ENCODE data around the gene ASH1L. TPM values are rescaled to one million over a fixed set of nuclear protein-coding genes. Genes with fewer than 3 reads are reported as not detected.
"Not testable (repeated sequence)": the region's sequence is repeated elsewhere in the genome, so short reads cannot be mapped to it uniquely, and the experiment has no call there.

ASH1L gene
- total RNA-seq, 2 donors from 2014 or later, result 54.3 to 85.5 TPM

DNA sequence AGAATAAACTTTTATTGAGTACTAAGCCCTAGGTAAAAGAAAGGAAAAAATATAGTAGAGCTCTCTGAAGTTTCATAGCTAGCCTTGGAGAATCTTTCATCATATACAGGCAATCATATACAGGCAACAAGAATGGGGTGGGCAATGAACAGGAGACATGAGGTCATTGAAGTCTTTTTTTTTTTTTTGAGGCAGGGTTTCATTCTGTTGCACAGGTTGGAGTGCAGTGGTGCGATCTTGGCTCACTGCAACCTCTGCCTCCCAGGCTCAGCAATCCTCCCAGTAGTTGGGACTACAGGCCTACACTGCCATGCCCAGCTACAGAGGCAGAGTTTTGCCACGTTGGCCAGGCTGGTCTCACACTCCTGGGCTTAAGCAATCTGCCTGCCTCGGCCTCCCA is 219.8 kb downstream of the ASH1L start:
- H3K36me3 Mint-ChIP-seq, result peaks cover 44% of the 10 kb centered on the region
- no peaks in the 10 kb centered on the region for H3K27me3 Mint-ChIP-seq
- no peak overlapping the region for H3K4me3 Mint-ChIP-seq
- H3K9me3 Mint-ChIP-seq, result no peaks in the 10 kb centered on the region
- no peak for DNase-seq (ENCODE audit: low spot score)
- no peaks in the 10 kb centered on the region for H3K4me1 Mint-ChIP-seq (ENCODE audit: low read depth in 2 of 2)
- ATAC-seq, result no peak
- H3K27ac Mint-ChIP-seq, result no peak overlapping the region

DNA sequence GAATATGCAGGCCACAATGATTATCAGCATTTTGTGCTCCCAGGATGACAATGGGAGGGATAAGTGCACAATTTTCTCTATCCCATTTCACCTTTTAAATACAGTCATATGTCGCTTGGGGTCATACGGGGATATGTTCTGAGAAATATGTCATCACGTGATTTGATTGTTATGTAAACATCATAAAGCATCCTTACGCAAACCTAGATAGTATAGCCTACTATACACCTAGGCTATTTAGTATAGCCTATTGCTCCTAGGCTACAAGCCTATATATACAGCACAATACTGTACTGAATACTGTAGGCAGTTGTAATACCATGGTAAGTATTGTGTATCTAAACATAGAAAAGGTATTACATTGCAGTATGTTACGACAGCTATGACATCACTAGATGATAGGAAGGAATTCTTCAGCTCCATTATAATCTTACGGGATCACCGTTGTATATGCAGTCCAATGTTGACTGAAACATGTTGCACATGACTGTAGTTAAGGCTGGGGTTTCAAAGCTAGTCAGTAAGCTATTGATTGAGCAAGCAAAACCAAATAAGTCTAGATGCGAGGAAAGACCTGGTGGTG is 223.0 kb downstream of the ASH1L start:
- peak overlapping the region in 1 of 2 donors; percentile 8 for H3K27ac Mint-ChIP-seq
- peaks cover 31% of the 10 kb centered on the region for H3K36me3 Mint-ChIP-seq
- H3K27me3 Mint-ChIP-seq, result no peaks in the 10 kb centered on the region
- no peaks in the 10 kb centered on the region for H3K9me3 Mint-ChIP-seq
- ATAC-seq (no peak), DNase-seq (ENCODE audit: low spot score) (no peak)
- no peaks in the 10 kb centered on the region for H3K4me1 Mint-ChIP-seq (ENCODE audit: low read depth in 2 of 2)
- H3K4me3 Mint-ChIP-seq, result no peak overlapping the region

DNA sequence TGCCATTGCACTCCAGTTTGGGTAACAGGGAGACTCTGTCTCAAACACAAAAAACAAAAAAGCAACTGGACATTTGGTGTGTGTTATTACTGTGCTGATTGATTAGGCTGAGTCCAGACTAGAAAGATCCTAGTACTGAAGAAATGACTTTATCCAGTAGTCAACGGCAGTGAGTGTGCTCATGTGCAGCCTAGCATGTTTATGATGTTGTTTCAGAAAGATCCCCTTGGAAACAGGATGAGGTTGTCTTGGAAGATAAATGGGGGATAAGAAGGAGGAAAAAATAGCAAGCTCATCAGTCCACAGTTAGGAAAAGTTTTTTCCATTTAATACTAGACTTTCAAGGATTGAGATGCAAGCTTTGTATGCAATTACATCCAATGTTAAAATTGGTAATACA is 227.6 kb downstream of the ASH1L start:
- H3K4me3 Mint-ChIP-seq, result no peak overlapping the region
- H3K9me3 Mint-ChIP-seq, result no peaks in the 10 kb centered on the region

DNA sequence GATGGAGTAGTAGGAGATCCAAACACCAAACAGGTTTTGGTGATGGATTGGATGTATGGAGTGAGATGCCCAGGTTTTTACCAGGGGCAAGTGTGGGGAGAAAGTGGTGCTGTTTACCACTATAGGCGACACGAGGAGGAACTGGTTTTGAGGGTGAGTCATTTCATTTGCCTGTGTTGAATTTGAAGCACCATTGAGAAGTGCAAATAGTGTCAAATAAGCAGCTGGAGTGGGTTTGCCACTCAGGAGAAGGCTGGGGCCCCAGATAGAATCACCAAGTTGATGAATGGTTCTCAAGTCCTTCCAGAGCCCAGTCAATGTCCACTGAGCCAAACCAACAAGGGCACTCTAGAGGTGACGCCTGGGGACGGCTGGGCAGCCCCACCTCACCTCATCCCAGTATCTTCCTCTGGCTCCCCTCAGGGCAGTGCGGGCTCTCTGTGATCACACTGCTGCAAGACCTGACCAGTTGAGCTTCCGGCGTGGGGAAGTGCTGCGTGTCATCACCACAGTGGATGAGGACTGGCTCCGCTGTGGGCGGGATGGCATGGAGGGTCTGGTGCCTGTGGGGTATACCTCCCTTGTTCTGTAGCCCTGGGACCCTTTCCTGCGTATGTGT is 232.5 kb downstream of the ASH1L start:
- H3K9me3 Mint-ChIP-seq, result no peaks in the 10 kb centered on the region
- no peak overlapping the region for H3K4me3 Mint-ChIP-seq
- ATAC-seq (no peak), DNase-seq (ENCODE audit: low spot score) (no peak)
- H3K36me3 Mint-ChIP-seq, result peaks cover 7% of the 10 kb centered on the region
- peaks cover 14 to 15% of the 10 kb centered on the region in 2 donors for H3K4me1 Mint-ChIP-seq (ENCODE audit: low read depth in 2 of 2)
- no peaks in the 10 kb centered on the region for H3K27me3 Mint-ChIP-seq
- peak overlapping the region in 1 of 2 donors; percentile 9 for H3K27ac Mint-ChIP-seq

More for the DNA sequence above, 227.6 kb downstream of the ASH1L start:
- no peak for ATAC-seq
- no peak for DNase-seq (ENCODE audit: low spot score)
- no peak overlapping the region for H3K27ac Mint-ChIP-seq
- H3K27me3 Mint-ChIP-seq, result no peaks in the 10 kb centered on the region
- peaks cover 7 to 8% of the 10 kb centered on the region in 2 donors for H3K4me1 Mint-ChIP-seq (ENCODE audit: low read depth in 2 of 2)
- H3K36me3 Mint-ChIP-seq, result peaks cover 29% of the 10 kb centered on the region

DNA sequence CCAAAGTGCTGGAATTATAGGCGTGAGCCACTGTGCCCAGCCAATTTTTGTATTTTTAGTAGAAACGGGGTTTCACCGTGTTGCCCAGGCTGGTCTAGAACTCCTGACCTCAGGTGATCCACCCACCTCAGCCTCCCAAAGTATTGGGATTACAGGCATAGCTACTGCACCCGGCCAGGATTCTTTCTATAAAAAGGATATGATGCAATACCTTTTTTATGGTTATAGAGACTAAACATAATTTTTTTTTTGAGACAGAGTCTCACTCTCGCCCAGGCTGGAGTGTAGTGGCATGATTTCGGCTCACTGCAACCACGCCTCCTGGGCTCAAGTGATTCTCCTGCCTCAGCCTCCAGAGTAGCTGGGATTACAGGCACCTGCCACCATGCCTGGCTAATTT is 233.7 kb downstream of the ASH1L start:
- ATAC-seq; H3K27me3 Mint-ChIP-seq; H3K36me3 Mint-ChIP-seq; H3K9me3 Mint-ChIP-seq; H3K4me3 Mint-ChIP-seq; H3K27ac Mint-ChIP-seq; DNase-seq (ENCODE audit: low spot score): not testable (repeated sequence)
- H3K4me1 Mint-ChIP-seq (ENCODE audit: low read depth in 2 of 2), result peaks cover 14 to 15% of the 10 kb centered on the region in 2 donors

DNA sequence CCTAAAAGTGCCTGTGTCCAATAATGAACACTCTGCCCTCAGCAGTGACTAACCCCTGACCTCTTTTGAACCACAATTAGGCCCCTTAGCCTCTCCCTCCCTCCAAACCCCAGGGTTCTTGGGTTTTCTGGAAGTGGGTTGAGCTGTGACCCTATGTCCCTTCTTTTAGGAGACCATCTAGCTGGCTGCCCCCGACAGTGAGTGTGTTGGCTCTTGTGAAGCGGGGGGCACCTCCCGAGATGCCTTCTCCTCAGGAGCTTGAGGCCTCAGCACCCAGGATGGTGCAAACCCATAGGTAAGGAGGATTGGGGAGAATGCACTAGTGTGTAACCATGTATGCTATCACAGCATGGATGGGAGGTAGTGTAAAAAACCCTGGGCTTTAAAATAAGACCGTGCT is 234.6 kb downstream of the ASH1L start:
- Mint-ChIP-seq H3K27me3 (no peaks in the 10 kb centered on the region), H3K36me3 (peaks cover 7% of the 10 kb centered on the region), H3K9me3 (no peaks in the 10 kb centered on the region), H3K4me3 (no peak overlapping the region), H3K27ac (no peak overlapping the region), H3K4me1 (ENCODE audit: low read depth in 2 of 2) (peaks cover 12 to 15% of the 10 kb centered on the region in 2 donors)
- no peak for ATAC-seq
- DNase-seq (ENCODE audit: low spot score), result no peak

DNA sequence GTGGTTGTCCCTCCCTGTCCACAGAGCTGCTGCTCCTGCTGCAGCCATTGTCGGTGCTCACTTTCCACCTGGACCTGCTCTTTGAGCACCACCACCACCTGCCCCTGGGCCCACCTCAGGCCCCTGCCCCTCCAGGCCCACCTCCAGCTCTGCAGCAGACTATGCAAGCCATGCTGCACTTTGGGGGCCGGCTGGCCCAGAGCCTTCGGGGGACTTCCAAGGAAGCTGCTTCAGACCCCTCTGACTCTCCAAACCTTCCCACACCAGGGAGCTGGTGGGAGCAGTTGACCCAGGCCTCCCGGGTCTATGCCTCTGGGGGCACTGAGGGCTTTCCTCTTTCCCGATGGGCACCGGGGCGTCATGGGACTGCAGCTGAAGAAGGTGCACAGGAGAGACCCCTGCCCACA is 236.0 kb downstream of the ASH1L start:
- ATAC-seq, result no peak
- H3K36me3 Mint-ChIP-seq, result peaks cover 7% of the 10 kb centered on the region
- peaks cover 19% of the 10 kb centered on the region in 2 donors for H3K4me1 Mint-ChIP-seq (ENCODE audit: low read depth in 2 of 2)
- DNase-seq (ENCODE audit: low spot score), result no peak
- H3K27ac Mint-ChIP-seq, result peak overlapping the region in 1 of 2 donors; percentile 32
- no peaks in the 10 kb centered on the region for H3K27me3 Mint-ChIP-seq
- H3K9me3 Mint-ChIP-seq, result no peaks in the 10 kb centered on the region
- H3K4me3 Mint-ChIP-seq, result no peak overlapping the region

DNA sequence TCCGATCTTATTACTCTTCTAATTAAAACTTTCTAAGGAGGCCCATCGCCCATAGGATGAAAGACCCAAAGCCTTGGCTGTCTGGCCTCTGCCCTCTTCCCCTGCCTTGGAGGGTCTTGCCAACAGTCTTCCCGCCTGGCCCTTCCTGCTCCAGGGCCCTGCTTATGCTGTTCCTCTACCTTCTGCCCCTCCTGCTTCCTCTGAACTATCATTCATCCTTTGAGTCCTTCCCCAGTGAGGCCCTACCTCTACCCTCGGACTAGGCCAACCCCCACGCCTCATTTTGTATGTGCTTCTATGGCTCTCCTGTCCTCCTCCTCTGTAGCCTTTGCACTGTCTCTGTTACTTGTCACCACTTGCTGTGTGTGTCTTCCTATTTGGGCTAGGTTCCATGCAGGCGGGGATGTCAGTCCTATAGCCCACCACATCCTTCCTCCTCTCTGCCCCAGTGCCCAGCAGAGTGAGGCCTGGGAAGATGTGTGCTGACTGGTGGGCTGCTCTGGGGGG is 236.5 kb downstream of the ASH1L start:
- DNase-seq (ENCODE audit: low spot score), result no peak
- no peak for ATAC-seq
- Mint-ChIP-seq H3K27ac (peak overlapping the region; percentile 18 to 32), H3K27me3 (no peaks in the 10 kb centered on the region), H3K4me3 (peak overlapping the region; percentile 92), H3K9me3 (no peaks in the 10 kb centered on the region), H3K4me1 (ENCODE audit: low read depth in 2 of 2) (peaks cover 18 to 19% of the 10 kb centered on the region in 2 donors), H3K36me3 (peaks cover 7% of the 10 kb centered on the region)

DNA sequence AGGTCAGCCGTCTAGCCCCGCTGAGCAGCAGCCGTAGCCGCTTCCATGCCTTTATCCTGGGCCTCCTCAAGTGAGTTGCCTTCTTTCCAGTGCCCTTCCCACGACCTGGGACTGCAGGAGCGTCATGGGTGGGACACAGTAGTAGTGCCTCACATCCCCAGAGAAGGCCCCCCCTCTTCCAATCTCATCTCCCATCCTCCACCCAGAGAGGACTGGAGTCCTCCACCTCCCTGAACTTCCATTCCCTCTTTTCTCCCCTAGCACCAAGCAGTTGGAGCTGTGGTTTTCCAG is 237.1 kb downstream of the ASH1L start:
- peaks cover 17 to 18% of the 10 kb centered on the region in 2 donors for H3K4me1 Mint-ChIP-seq (ENCODE audit: low read depth in 2 of 2)
- H3K9me3 Mint-ChIP-seq, result no peaks in the 10 kb centered on the region
- ATAC-seq (no peak), DNase-seq (ENCODE audit: low spot score) (no peak)
- H3K36me3 Mint-ChIP-seq, result peaks cover 2% of the 10 kb centered on the region
- H3K4me3 Mint-ChIP-seq, result peak overlapping the region; percentile 92
- H3K27ac Mint-ChIP-seq, result peak overlapping the region; percentile 18 to 32
- H3K27me3 Mint-ChIP-seq, result no peaks in the 10 kb centered on the region

DNA sequence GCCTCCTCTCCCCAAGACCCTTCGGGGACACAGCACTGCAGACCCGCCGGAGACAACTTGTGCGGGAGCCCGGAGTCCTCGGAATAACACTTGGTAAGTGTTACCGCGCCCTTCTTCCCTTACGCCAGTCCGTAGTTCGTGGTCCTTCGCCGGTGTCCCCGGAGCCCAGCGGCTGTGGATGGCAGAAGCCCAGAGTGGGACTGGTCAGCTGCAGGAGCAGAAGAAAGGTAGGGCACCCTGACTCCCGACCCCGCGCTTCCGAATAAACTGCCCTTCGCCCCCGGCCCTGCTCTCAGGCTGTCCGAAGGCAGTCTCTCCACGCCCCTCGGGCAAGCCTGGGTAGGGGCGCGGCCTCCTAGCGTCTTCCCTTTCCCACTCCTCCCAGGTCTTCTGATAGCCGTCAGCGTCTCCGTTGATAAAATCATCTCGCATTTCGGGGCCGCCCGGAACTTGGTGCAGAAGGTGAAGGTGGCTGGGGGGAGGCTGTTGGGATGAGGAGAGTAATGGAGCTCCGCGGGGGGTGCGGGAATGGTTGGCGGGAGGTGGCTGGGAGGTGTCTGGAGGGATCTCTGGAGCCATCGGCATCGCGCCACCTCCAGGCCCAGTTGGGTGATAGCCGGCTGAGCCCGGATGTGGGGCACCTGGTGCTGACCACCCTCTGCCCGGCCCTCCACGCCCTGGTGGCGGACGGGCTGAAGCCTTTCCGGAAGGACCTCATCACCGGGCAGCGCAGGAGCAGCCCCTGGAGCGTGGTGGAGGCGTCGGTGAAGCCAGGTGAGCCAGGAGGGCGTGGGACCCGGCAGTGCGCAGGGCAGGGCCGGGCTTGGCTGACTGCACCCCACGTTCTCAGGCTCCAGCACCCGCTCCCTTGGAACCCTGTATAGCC is 237.6 kb downstream of the ASH1L start:
- Mint-ChIP-seq H3K27ac (peak overlapping the region; percentile 18 to 44), H3K36me3 (peaks cover 3% of the 10 kb centered on the region), H3K4me3 (peak overlapping the region; percentile 92), H3K27me3 (no peaks in the 10 kb centered on the region), H3K9me3 (no peaks in the 10 kb centered on the region), H3K4me1 (ENCODE audit: low read depth in 2 of 2) (peaks cover 22 to 24% of the 10 kb centered on the region in 2 donors)
- DNase-seq (ENCODE audit: low spot score) (peak; percentile 62), ATAC-seq (no peak)

DNA sequence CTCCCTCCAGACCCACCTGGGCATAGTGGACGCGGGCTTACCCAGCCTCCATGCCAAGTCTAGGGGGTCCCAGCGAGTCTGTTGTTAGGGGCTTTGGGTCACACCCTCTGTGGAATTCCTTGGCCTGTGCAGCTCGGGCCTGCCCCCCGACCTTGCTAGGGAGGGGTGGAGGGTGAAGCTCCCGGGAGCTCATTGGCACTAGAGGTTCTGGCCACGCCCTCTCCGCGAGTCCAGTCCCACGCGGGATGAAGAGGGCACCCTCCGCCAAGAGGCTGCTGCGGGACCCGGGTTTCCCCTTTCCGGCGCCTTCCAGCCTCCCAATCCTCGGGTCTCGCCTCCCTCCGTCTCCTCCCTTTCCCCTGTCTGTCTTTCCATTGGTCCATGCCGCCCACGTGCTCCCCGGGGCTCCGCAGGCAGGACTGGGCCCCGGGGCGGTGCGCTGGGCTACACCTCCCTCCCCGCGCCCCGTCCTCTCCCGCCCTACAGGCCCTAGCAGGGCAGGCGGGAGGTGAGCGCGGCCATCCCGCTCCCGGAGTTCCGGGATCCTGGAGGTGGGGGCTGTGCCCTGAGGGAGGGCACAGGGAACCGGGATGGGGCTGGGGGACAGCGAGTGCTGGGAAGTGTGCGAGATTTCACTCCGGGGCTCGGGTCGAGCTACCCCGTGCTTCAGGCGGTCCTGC is 238.4 kb downstream of the ASH1L start:
- DNase-seq (ENCODE audit: low spot score), result peak; percentile 95
- Mint-ChIP-seq H3K9me3 (no peaks in the 10 kb centered on the region), H3K27ac (peak overlapping the region; percentile 44 to 83), H3K4me1 (ENCODE audit: low read depth in 2 of 2) (peaks cover 27 to 29% of the 10 kb centered on the region in 2 donors), H3K27me3 (no peaks in the 10 kb centered on the region), H3K4me3 (peak overlapping the region; percentile 92), H3K36me3 (peaks cover 6% of the 10 kb centered on the region)
- peak; percentile 89 for ATAC-seq

DNA sequence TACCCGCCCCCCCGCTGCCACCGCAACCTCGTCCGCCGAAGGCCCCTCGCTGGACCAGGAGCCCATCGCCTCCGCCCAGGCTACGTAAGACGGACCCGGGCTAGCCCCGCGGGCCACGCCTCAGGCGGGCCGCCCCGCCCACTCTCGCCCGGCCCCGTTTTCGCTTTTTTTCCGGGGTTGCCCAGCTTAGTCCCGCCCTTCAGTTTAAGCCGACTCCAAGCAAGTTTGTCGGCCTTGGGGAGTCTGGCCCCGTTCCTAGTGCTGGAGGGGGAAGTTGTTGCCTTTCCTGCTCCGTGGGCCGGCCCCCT is 238.9 kb downstream of the ASH1L start:
- peak overlapping the region; percentile 44 to 83 for H3K27ac Mint-ChIP-seq
- peak overlapping the region; percentile 92 for H3K4me3 Mint-ChIP-seq
- H3K36me3 Mint-ChIP-seq, result peaks cover 11% of the 10 kb centered on the region
- peak; percentile 86 for DNase-seq (ENCODE audit: low spot score)
- ATAC-seq, result peak; percentile 79 to 84
- peaks cover 31 to 34% of the 10 kb centered on the region in 2 donors for H3K4me1 Mint-ChIP-seq (ENCODE audit: low read depth in 2 of 2)
- H3K27me3 Mint-ChIP-seq, result no peaks in the 10 kb centered on the region
- H3K9me3 Mint-ChIP-seq, result no peaks in the 10 kb centered on the region

DNA sequence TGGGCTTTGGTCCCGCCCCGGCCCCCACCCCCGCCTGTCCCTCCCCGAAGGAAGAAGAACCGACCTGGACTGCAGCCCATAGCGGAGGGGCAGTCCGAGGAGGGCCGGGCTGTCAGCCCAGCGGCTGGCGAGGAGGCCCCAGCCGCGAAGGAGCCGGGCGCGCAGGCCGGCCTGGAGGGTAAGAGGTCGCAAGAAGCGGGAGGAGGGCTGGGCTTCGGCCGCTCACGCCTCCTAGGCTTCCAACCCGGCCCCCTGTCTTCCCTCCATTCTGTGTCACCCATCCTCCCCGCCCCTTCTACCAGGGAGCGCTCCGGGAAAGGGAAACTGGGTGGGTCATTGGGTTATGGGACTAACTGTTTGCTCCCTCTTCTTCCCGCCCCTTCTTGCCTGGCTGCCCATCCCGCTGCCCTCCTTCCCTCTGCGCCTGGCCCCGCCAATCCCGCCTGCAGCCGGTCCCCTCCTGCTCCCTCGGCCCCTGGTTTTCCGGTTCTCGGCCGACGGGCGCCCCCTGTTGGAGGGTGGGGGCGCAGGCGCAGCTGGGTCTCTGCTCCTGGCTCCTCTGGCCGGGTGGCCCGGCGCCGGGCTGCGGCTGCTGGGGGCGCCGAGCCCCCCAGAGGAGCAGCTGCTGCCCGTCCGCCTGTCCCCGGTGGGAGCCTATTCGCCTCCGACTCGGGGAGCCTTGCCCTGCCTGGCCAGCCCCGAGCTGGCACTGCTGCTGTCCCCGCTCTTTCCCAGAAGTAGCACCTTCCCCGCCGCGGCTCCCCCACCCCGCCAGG is 239.5 kb downstream of the ASH1L start:
- Mint-ChIP-seq H3K27ac (peak overlapping the region in 1 of 2 donors; percentile 21), H3K36me3 (peaks cover 11% of the 10 kb centered on the region), H3K4me1 (ENCODE audit: low read depth in 2 of 2) (peaks cover 31 to 35% of the 10 kb centered on the region in 2 donors), H3K9me3 (no peaks in the 10 kb centered on the region), H3K27me3 (no peaks in the 10 kb centered on the region), H3K4me3 (peak overlapping the region; percentile 92)
- DNase-seq (ENCODE audit: low spot score) (peak; percentile 90), ATAC-seq (peak; percentile 68 to 73)
